Loucy (cell line): Measurements from ENCODE around the gene JPH3.

ENCODE experiments used
- EZH2phosphoT487 ChIP-seq: fragments of 200-600 bp; IDR thresholded peaks from 2 replicates; pipeline ENCODE4 v1.6.1; 2018; ENCODE audit warnings: antibody characterized with exemption, mild to moderate bottlenecking, moderate library complexity, borderline replicate concordance
- TF ChIP-seq, protein P1 (sequence below): fragments of 200-600 bp; sonication (generic); conservative IDR thresholded peaks from 2 replicates; pipeline ENCODE4 v1.5.1; 2014; ENCODE audit warnings: mild to moderate bottlenecking, antibody characterized with exemption, low read length

DNA sequence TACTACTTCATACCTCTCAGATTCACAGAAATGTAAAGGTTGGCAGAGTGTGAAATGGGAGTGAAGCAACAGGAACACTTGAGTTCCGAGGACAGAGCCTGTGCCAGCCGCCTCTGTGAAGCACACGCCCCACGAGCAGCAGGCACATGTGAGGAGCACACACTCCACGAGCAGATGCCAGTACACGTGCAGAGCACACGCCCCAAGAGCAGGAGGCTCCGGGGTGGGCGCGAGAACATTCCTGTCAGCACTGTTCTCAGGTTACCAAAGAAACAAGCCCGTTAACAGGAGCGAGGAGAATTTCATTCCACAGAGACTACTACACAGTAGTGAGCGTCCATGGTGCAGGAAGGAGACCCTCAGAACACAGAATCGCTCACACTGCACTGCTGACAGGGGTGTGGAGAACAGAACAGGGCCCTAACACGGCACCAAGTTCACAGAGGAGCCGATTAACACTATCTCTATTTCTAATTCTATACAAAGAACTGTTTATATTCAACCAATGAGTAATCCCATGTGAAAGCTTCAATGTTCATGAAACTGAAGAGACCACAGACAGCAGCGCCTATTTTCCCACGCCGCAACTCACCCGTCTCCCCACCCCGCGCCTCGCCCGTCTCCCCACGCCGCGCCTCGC lies 123.4 kb downstream of the JPH3 start:
- TF ChIP-seq, protein P1, sequence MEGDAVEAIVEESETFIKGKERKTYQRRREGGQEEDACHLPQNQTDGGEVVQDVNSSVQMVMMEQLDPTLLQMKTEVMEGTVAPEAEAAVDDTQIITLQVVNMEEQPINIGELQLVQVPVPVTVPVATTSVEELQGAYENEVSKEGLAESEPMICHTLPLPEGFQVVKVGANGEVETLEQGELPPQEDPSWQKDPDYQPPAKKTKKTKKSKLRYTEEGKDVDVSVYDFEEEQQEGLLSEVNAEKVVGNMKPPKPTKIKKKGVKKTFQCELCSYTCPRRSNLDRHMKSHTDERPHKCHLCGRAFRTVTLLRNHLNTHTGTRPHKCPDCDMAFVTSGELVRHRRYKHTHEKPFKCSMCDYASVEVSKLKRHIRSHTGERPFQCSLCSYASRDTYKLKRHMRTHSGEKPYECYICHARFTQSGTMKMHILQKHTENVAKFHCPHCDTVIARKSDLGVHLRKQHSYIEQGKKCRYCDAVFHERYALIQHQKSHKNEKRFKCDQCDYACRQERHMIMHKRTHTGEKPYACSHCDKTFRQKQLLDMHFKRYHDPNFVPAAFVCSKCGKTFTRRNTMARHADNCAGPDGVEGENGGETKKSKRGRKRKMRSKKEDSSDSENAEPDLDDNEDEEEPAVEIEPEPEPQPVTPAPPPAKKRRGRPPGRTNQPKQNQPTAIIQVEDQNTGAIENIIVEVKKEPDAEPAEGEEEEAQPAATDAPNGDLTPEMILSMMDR = no peak
- TF ChIP-seq EZH2phosphoT487 = no peak
